Neuronal stem cell (in vitro differentiated cells): ENCODE results near the gene STRIP2.

Source experiments
- DNase-seq: peaks from one replicate; pipeline ENCODE4 v3.0.0-alpha.2; 2013; ENCODE audit warnings: low spot score
- H2AFZ ChIP-seq: one replicate; pipeline ENCODE4 v1.6.1; 2013; ENCODE audit warnings: mild to moderate bottlenecking, low read length, inconsistent platforms
- H2AK5ac ChIP-seq: 2 replicates; pipeline ENCODE4 v1.6.1; 2013; ENCODE audit warnings: low read depth, mild to moderate bottlenecking, inconsistent platforms, low read length, moderate library complexity, mixed read lengths
- H2BK120ac ChIP-seq: 2 replicates; pipeline ENCODE4 v1.6.1; 2013; ENCODE audit warnings: low read depth, mild to moderate bottlenecking, inconsistent platforms, low read length, moderate library complexity, mixed read lengths
- H2BK12ac ChIP-seq: one replicate; pipeline ENCODE4 v1.6.1; 2013; ENCODE audit warnings: low read length, inconsistent platforms
- H2BK15ac ChIP-seq: 2 replicates; pipeline ENCODE4 v1.6.1; 2013; ENCODE audit warnings: mild to moderate bottlenecking, low read length, inconsistent platforms, mixed read lengths
- H2BK5ac ChIP-seq: one replicate; pipeline ENCODE4 v1.6.1; 2013; ENCODE audit warnings: inconsistent platforms, mild to moderate bottlenecking, low read length, moderate library complexity
- H3K14ac ChIP-seq: one replicate; pipeline ENCODE4 v1.6.1; 2013; ENCODE audit warnings: low read length, inconsistent platforms
- H3K18ac ChIP-seq: 2 replicates; pipeline ENCODE4 v1.6.1; 2013; ENCODE audit warnings: low read length, inconsistent platforms
- H3K23ac ChIP-seq: 2 replicates; pipeline ENCODE4 v1.6.1; 2013; ENCODE audit warnings: low read depth, mild to moderate bottlenecking, mixed read lengths, low read length, inconsistent platforms; ENCODE audit not compliant: poor library complexity
- H3K27ac ChIP-seq: replicated peaks from 3 replicates; pipeline ENCODE4 v1.5.1; 2013; ENCODE audit warnings: low read length, inconsistent platforms
- H3K27me3 ChIP-seq, 3 experiments: 2 replicates each; pipeline ENCODE4 v1.6.1; 2013; ENCODE audit warnings: low read length in 3 of 3, mild to moderate bottlenecking in 2 of 3, inconsistent platforms in 1 of 3, low read depth in 1 of 3, mixed read lengths in 1 of 3, moderate library complexity in 1 of 3; ENCODE audit not compliant: control insufficient read depth in 3 of 3, insufficient read depth in 3 of 3
- H3K36me3 ChIP-seq, 2 donors: replicated peaks in 1 of 2; 2 replicates each; pipeline ENCODE4 v1.6.1; 2013; ENCODE audit warnings: low read length in 2 of 2; ENCODE audit not compliant: control insufficient read depth in 2 of 2, insufficient read depth in 2 of 2
- H3K4ac ChIP-seq: 2 replicates; pipeline ENCODE4 v1.6.1; 2013; ENCODE audit warnings: inconsistent platforms, mild to moderate bottlenecking, low read length, moderate library complexity
- H3K4me1 ChIP-seq, 2 donors: 1 replicate in 1 of 2; 2 replicates in 1 of 2; pipeline ENCODE4 v1.6.1; 2013; ENCODE audit warnings: low read length in 2 of 2, low read depth in 1 of 2; ENCODE audit not compliant: control insufficient read depth in 2 of 2, insufficient read depth in 1 of 2
- H3K4me2 ChIP-seq: one replicate; pipeline ENCODE4 v1.6.1; 2013; ENCODE audit warnings: mild to moderate bottlenecking, low read length, inconsistent platforms; ENCODE audit not compliant: insufficient read depth, poor library complexity, severe bottlenecking
- H3K4me3 ChIP-seq, 2 donors: 2 replicates each; pipeline ENCODE4 v1.5.1; 2013; ENCODE audit warnings: low read length in 2 of 2, mild to moderate bottlenecking in 2 of 2, inconsistent platforms in 1 of 2, moderate library complexity in 1 of 2
- H3K79me1 ChIP-seq: one replicate; pipeline ENCODE4 v1.6.1; 2013; ENCODE audit warnings: low read depth, mild to moderate bottlenecking, inconsistent platforms, low read length, moderate library complexity
- H3K9ac ChIP-seq: one replicate; pipeline ENCODE4 v1.6.1; 2013; ENCODE audit warnings: mild to moderate bottlenecking, low read depth, low read length, inconsistent platforms; ENCODE audit not compliant: poor library complexity
- H3K9me3 ChIP-seq, 2 donors: replicated peaks in 1 of 2; 2 replicates each; pipeline versions ENCODE3 to v1.6.1; 2013; ENCODE audit warnings: low read length in 2 of 2, mild to moderate bottlenecking in 2 of 2, inconsistent platforms in 1 of 2, low read depth in 1 of 2, mixed read lengths in 1 of 2, moderate library complexity in 1 of 2; ENCODE audit not compliant: control insufficient read depth in 2 of 2, insufficient read depth in 1 of 2
- H4K8ac ChIP-seq: one replicate; pipeline ENCODE4 v1.6.1; 2013; ENCODE audit warnings: low read depth, mild to moderate bottlenecking, inconsistent platforms, low read length, moderate library complexity
- H4K91ac ChIP-seq: one replicate; pipeline ENCODE4 v1.6.1; 2013; ENCODE audit warnings: low read length, low read depth, mild to moderate bottlenecking, inconsistent platforms; ENCODE audit not compliant: poor library complexity
- WGBS, 2 donors: extraction: QIAGEN DNeasy Blood & Tissue Kit; methylation state at CpG; one replicate each; pipeline ENCODE4 v1.1.7; 2013; ENCODE audit warnings: missing lambda C conversion rate in 2 of 2, mixed read lengths in 1 of 2; ENCODE audit not compliant: insufficient read length in 2 of 2, insufficient replicate concordance in 1 of 2; ENCODE audit errors: extremely low coverage in 2 of 2; 5-methylcytosine and 5-hydroxymethylcytosine counted together

STRIP2 gene

DNA sequence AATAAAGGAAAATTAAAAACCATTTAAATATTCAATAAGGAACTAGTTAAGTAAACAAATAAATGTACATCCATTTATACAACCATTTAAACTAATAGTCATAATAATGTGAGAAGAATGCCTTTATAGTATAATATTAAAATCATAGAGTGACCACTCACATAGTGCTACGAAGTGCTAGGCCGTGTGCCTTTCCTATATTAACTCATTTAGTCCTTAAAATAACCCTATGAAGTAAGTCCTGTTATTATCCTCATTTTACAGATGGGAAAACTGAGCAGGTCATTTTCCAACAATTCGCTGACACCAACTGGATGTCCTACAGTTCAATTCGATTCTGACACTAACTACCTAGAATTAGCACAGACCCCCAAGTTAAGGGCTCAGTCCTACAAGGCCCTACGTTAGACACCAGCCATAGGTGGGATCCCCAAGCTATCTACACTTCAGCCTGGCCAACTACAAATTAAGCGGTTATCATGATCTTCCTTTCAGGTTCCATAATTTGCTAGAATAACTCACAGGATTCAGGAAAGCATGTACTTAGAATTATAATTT lies 4.1 kb downstream of the STRIP2 start:
- H3K4ac ChIP-seq: no peak overlapping the region
- no peak overlapping the region for H2BK15ac ChIP-seq
- H2BK5ac ChIP-seq: no peak overlapping the region
- H3K36me3 ChIP-seq: peaks cover 0 to 33% of the 10 kb centered on the region in 2 donors
- H2AFZ ChIP-seq: no peak overlapping the region
- no peaks in the 10 kb centered on the region for H3K9me3 ChIP-seq
- H3K9ac ChIP-seq: no peak overlapping the region
- no peak overlapping the region for H3K4me3 ChIP-seq
- H3K14ac ChIP-seq: no peak overlapping the region
- no peaks in the 10 kb centered on the region for H3K27me3 ChIP-seq
- H3K79me1 ChIP-seq: no peaks in the 10 kb centered on the region
- no peak overlapping the region for H4K8ac ChIP-seq
- H3K23ac ChIP-seq: no peak overlapping the region
- no CpG with 5 or more reads among the region's 6 CpGs for WGBS, 2 donors
- no peak for DNase-seq
- peaks cover 2 to 10% of the 10 kb centered on the region in 2 donors for H3K4me1 ChIP-seq
- no peak overlapping the region for H3K27ac ChIP-seq
- H2BK12ac ChIP-seq: no peak overlapping the region
- H2AK5ac ChIP-seq: no peak overlapping the region
- no peak overlapping the region for H2BK120ac ChIP-seq
- no peak overlapping the region for H3K18ac ChIP-seq
- no peak overlapping the region for H3K4me2 ChIP-seq
- no peak overlapping the region for H4K91ac ChIP-seq

GRCh38 chr7:129438839-129439651 lies 4.8 kb downstream of the STRIP2 start:
- H3K9me3 ChIP-seq: no peaks in the 10 kb centered on the region
- no peak overlapping the region for H3K9ac ChIP-seq
- no peak overlapping the region for H2BK5ac ChIP-seq
- no peak overlapping the region for H2AFZ ChIP-seq
- H3K36me3 ChIP-seq: peaks cover 0 to 40% of the 10 kb centered on the region in 2 donors
- no peak for DNase-seq
- WGBS, 2 donors: 100% methylated on average over 2 of the region's 5 CpGs; no CpG with 5 or more reads in 1 of the 2 donors
- no peak overlapping the region for H3K4me2 ChIP-seq
- H4K91ac ChIP-seq: no peak overlapping the region
- H3K27ac ChIP-seq: no peak overlapping the region
- no peak overlapping the region for H2BK12ac ChIP-seq
- H3K23ac ChIP-seq: no peak overlapping the region
- H2BK120ac ChIP-seq: no peak overlapping the region
- H3K27me3 ChIP-seq: no peaks in the 10 kb centered on the region
- H2BK15ac ChIP-seq: no peak overlapping the region
- H3K4ac ChIP-seq: no peak overlapping the region
- no peak overlapping the region for H3K18ac ChIP-seq
- no peak overlapping the region for H3K14ac ChIP-seq
- peaks cover 0 to 7% of the 10 kb centered on the region in 2 donors for H3K4me1 ChIP-seq
- no peak overlapping the region for H2AK5ac ChIP-seq
- H3K79me1 ChIP-seq: no peaks in the 10 kb centered on the region
- no peak overlapping the region for H3K4me3 ChIP-seq
- H4K8ac ChIP-seq: no peak overlapping the region

DNA sequence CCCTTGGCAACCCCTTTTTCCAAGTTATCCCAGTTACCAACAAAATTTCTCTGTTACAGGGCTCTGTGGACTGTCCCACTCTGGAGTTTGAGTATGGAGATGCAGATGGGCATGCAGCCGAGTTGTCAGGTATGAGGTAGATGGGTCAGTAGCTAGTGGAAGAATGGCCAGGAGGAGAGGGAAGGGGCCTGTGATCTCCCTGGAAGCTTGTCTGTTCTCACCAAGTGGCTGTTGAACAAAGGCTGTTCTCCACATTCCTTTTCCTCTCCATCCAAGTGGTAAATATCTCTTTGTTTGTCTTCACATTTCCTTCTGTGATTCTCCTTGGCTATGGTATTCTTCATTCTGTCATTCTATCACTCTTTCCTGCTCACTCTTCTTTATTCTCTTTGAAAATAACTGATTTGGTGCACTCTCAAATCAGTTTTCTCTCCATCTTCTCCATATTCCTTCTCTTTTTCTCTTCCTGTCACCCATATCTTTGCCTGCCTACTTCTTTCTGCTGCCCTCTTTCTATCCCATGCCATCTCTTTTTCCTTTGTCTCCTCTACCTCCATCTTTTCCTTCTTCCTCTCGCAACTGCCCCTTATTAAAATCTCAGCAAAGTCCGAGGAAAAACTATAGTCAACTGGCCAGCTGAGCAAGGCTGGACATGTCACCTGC lies 5.9 kb downstream of the STRIP2 start:
- WGBS, 2 donors: no CpG with 5 or more reads among the region's 3 CpGs

DNA sequence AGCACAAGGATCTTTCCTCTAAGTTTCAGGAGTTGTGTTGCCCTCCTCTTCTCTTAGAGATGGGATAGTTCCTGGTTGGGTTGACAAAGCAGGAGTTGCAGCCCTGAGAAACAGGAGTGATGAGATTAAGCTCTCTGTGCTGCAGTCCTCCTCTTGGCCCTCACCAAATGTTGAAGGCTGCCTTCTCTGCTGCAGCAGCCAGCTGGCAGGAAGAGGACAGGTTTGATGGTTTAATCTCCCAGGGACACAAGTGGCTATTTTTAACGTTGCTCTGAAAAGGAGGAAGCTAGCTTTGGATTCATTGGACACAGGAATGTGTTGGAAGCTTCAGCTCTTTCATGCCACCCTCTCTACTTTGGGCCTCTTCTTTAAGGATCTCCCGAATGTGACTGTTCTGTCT lies 9.4 kb downstream of the STRIP2 start:
- peaks cover 2 to 16% of the 10 kb centered on the region in 2 donors for H3K9me3 ChIP-seq
- no peak overlapping the region for H2AFZ ChIP-seq
- H3K27ac ChIP-seq: no peak overlapping the region
- no peak overlapping the region for H2BK12ac ChIP-seq
- no peak overlapping the region for H3K9ac ChIP-seq
- no peak overlapping the region for H3K4me2 ChIP-seq
- DNase-seq: no peak
- H3K4me3 ChIP-seq: no peak overlapping the region
- H3K14ac ChIP-seq: no peak overlapping the region
- no peak overlapping the region for H3K23ac ChIP-seq
- no peaks in the 10 kb centered on the region for H3K27me3 ChIP-seq
- H2BK15ac ChIP-seq: no peak overlapping the region
- no peak overlapping the region for H2AK5ac ChIP-seq
- WGBS, 2 donors: no CpG with 5 or more reads among the region's 2 CpGs
- H3K18ac ChIP-seq: no peak overlapping the region
- H4K91ac ChIP-seq: no peak overlapping the region
- no peak overlapping the region for H3K4ac ChIP-seq
- H4K8ac ChIP-seq: no peak overlapping the region
- no peaks in the 10 kb centered on the region for H3K79me1 ChIP-seq
- peaks cover 0 to 7% of the 10 kb centered on the region in 2 donors for H3K4me1 ChIP-seq
- peaks cover 6 to 77% of the 10 kb centered on the region in 2 donors for H3K36me3 ChIP-seq
- H2BK120ac ChIP-seq: no peak overlapping the region
- no peak overlapping the region for H2BK5ac ChIP-seq

More for the DNA sequence above, 5.9 kb downstream of the STRIP2 start:
- Histone ChIP-seq H4K91ac (no peak overlapping the region), H2BK120ac (no peak overlapping the region), H2AK5ac (no peak overlapping the region), H2BK12ac (no peak overlapping the region), H3K18ac (no peak overlapping the region), H2BK15ac (no peak overlapping the region), H3K27ac (no peak overlapping the region), H3K4me2 (no peak overlapping the region), H3K4ac (no peak overlapping the region), H3K14ac (no peak overlapping the region), H3K79me1 (no peaks in the 10 kb centered on the region), H4K8ac (no peak overlapping the region), H3K36me3 (peaks cover 0 to 49% of the 10 kb centered on the region in 2 donors), H3K4me3 (no peak overlapping the region), H3K27me3 (no peaks in the 10 kb centered on the region), H2BK5ac (no peak overlapping the region), H3K9ac (no peak overlapping the region), H3K4me1 (peaks cover 0 to 7% of the 10 kb centered on the region in 2 donors), H2AFZ (no peak overlapping the region), H3K9me3 (no peaks in the 10 kb centered on the region), H3K23ac (no peak overlapping the region)
- peak; percentile 15 for DNase-seq
